ENCODE results near the gene TNS3. TPM values are rescaled to one million over a fixed set of nuclear protein-coding genes. Genes with fewer than 3 reads are reported as not detected.

TNS3 gene
- total and polyA plus RNA-seq, 2 experiments from 2014 or later, result 2.7 to 5.7 TPM

GRCh38 chr7:47548546-47548945 is 33.4 kb downstream of the TNS3 start:
- H3K36me3 ChIP-seq, result no peaks in the 10 kb centered on the region
- H3K27me3 ChIP-seq, result no peaks in the 10 kb centered on the region
- TF ChIP-seq CTCF (IDR thresholded peaks at IDR 0.05; ENCODE audit: low read depth, low read length), result no peak
- no peaks in the 10 kb centered on the region for H3K9me3 ChIP-seq (ENCODE audit: low read depth)
- no peaks in the 10 kb centered on the region for H3K4me1 ChIP-seq (ENCODE audit: low read depth)
- H3K4me3 ChIP-seq, result no peak overlapping the region
- H3K27ac ChIP-seq, result no peak overlapping the region
- DNase-seq (ENCODE audit: low read depth in 1 of 2, low spot score in 1 of 2), result no peak

GRCh38 chr7:47546733-47547494 is 35.0 kb downstream of the TNS3 start:
- no peaks in the 10 kb centered on the region for H3K9me3 ChIP-seq (ENCODE audit: low read depth)
- no peak overlapping the region for H3K27ac ChIP-seq
- no peak for TF ChIP-seq CTCF (IDR thresholded peaks at IDR 0.05; ENCODE audit: low read depth, low read length)
- H3K4me1 ChIP-seq (ENCODE audit: low read depth), result no peaks in the 10 kb centered on the region
- no peaks in the 10 kb centered on the region for H3K36me3 ChIP-seq
- H3K4me3 ChIP-seq, result no peak overlapping the region
- H3K27me3 ChIP-seq, result no peaks in the 10 kb centered on the region
- no peak for DNase-seq (ENCODE audit: low read depth in 1 of 2, low spot score in 1 of 2)

GRCh38 chr7:47546171-47546570 is 35.7 kb downstream of the TNS3 start:
- no peak overlapping the region for H3K4me3 ChIP-seq
- no peaks in the 10 kb centered on the region for H3K36me3 ChIP-seq
- H3K9me3 ChIP-seq (ENCODE audit: low read depth), result no peaks in the 10 kb centered on the region
- H3K27ac ChIP-seq, result no peak overlapping the region
- no peak for TF ChIP-seq CTCF (IDR thresholded peaks at IDR 0.05; ENCODE audit: low read depth, low read length)
- H3K4me1 ChIP-seq (ENCODE audit: low read depth), result no peaks in the 10 kb centered on the region
- H3K27me3 ChIP-seq, result no peaks in the 10 kb centered on the region
- DNase-seq (ENCODE audit: low read depth in 1 of 2, low spot score in 1 of 2), result no peak

- no peak for TF ChIP-seq CTCF (IDR thresholded peaks at IDR 0.05; ENCODE audit: low read depth, low read length)
- no peak for DNase-seq (ENCODE audit: low read depth in 1 of 2, low spot score in 1 of 2)
- H3K27me3 ChIP-seq, result peaks cover 3% of the 10 kb centered on the region
Measured at GRCh38 chr7:47544416-47544815, 37.5 kb downstream of the TNS3 start.

GRCh38 chr7:47543714-47544113 is 38.2 kb downstream of the TNS3 start:
- no peak for TF ChIP-seq CTCF (IDR thresholded peaks at IDR 0.05; ENCODE audit: low read depth, low read length)
- Histone ChIP-seq H3K27ac (no peak overlapping the region), H3K9me3 (ENCODE audit: low read depth) (no peaks in the 10 kb centered on the region), H3K4me1 (ENCODE audit: low read depth) (no peaks in the 10 kb centered on the region), H3K36me3 (no peaks in the 10 kb centered on the region), H3K27me3 (peaks cover 3% of the 10 kb centered on the region), H3K4me3 (no peak overlapping the region)
- DNase-seq (ENCODE audit: low read depth in 1 of 2, low spot score in 1 of 2), result no peak

More at GRCh38 chr7:47544416-47544815, 37.5 kb downstream of the TNS3 start:
- Histone ChIP-seq H3K4me1 (ENCODE audit: low read depth) (no peaks in the 10 kb centered on the region), H3K27ac (no peak overlapping the region), H3K36me3 (no peaks in the 10 kb centered on the region), H3K4me3 (no peak overlapping the region), H3K9me3 (ENCODE audit: low read depth) (no peaks in the 10 kb centered on the region)

Data from cardiac muscle cell (in vitro differentiated cells and primary cell).